ENCODE measurements around the gene NF2. TPM values are rescaled to one million over a fixed set of nuclear protein-coding genes. Genes with fewer than 3 reads are reported as not detected.

The NF2 gene
- total RNA-seq, 1 experiment from 2014 or later = 56.9 TPM

GRCh38 chr22:29623553-29624169 lies 20.2 kb downstream of the NF2 start (continued):
- no peak for TF ChIP-seq MXD4 (CRISPR knock-in tag; IDR thresholded peaks at IDR 0.05; ENCODE audit: borderline replicate concordance)
- TF ChIP-seq NFATC4 (CRISPR knock-in tag; IDR thresholded peaks at IDR 0.05) = no peak
- no peak for TF ChIP-seq TEAD1 (CRISPR knock-in tag; IDR thresholded peaks at IDR 0.05)

- CTCF ChIA-PET = interaction anchor here (0.6 to 3.5 kb wide), 23 partner anchors 8 to 506 kb away, joined by 3 to 37 read pairs (median 5); partner anchors contain the start of gene THOC5
- Mint-ChIP-seq H3K4me1 (peaks cover 52% of the 10 kb centered on the region), H3K27ac (peak overlapping the region; percentile 85), H3K27me3 (ENCODE audit: low read depth) (no peaks in the 10 kb centered on the region), H3K9me3 (no peaks in the 10 kb centered on the region), H3K36me3 (no peaks in the 10 kb centered on the region), H3K4me3 (no peak overlapping the region)
- DNase-seq (ENCODE audit: low spot score) = peak; percentile 34
- TF ChIP-seq STAT6 (CRISPR knock-in tag; conservative IDR thresholded peaks at IDR 0.05; ENCODE audit: low read depth) (no peak), CTCF (IDR thresholded peaks at IDR 0.05) (peak; percentile 67)
- ATAC-seq = peak; percentile 53
- POLR2A ChIA-PET = no interaction called here
These were observed 21.8 kb downstream of the NF2 start for GRCh38 chr22:29625090-29625825.

- POLR2A ChIA-PET = no interaction called here
- CTCF ChIA-PET = interaction anchor here (0.6 to 3.5 kb wide), 14 partner anchors 9 to 1825 kb away, joined by 3 to 37 read pairs (median 4); no protein-coding TSS in a partner anchor
- Mint-ChIP-seq H3K4me1 (peaks cover 54% of the 10 kb centered on the region), H3K36me3 (no peaks in the 10 kb centered on the region), H3K27me3 (ENCODE audit: low read depth) (no peaks in the 10 kb centered on the region), H3K4me3 (no peak overlapping the region), H3K9me3 (no peaks in the 10 kb centered on the region), H3K27ac (peak overlapping the region; percentile 25; the same call in 1 of the 2 replicates)
- no peak for DNase-seq (ENCODE audit: low spot score)
- ATAC-seq = no peak
- no peak for TF ChIP-seq ATF3 (CRISPR knock-in tag; conservative IDR thresholded peaks at IDR 0.05)
- no peak for TF ChIP-seq IRF2 (CRISPR knock-in tag; IDR thresholded peaks at IDR 0.05; ENCODE audit: borderline replicate concordance, low read depth)
- TF ChIP-seq FOXK1 (CRISPR knock-in tag; IDR thresholded peaks at IDR 0.05) = no peak
- TF ChIP-seq ZMAT4 (CRISPR knock-in tag; IDR thresholded peaks at IDR 0.05) = no peak
- no peak for TF ChIP-seq AR (CRISPR knock-in tag; IDR thresholded peaks at IDR 0.05)
- no peak for TF ChIP-seq HMGA2 (CRISPR knock-in tag; IDR thresholded peaks at IDR 0.05)
- TF ChIP-seq CREM (CRISPR knock-in tag; IDR thresholded peaks at IDR 0.05) = no peak
- TF ChIP-seq ZBTB43 (CRISPR knock-in tag; IDR thresholded peaks at IDR 0.05) = no peak
- TF ChIP-seq ZNF532 (CRISPR knock-in tag; IDR thresholded peaks at IDR 0.05; ENCODE audit: borderline replicate concordance) = no peak
- no peak for TF ChIP-seq ZNF416 (CRISPR knock-in tag; IDR thresholded peaks at IDR 0.05)
- no peak for TF ChIP-seq SMAD3 (CRISPR knock-in tag; IDR thresholded peaks at IDR 0.05; ENCODE audit: borderline replicate concordance)
These were observed 23.2 kb downstream of the NF2 start for GRCh38 chr22:29626497-29627195.

All from WTC11 (cell line).